B cell (primary cell): ENCODE measurements around the gene USB1.

Experiments
- CTCF ChIP-seq: fragments of 200-600 bp; IDR thresholded peaks from one replicate; pipeline ENCODE4 v1.8.0; 2022; ENCODE audit warnings: antibody characterized with exemption, mild to moderate bottlenecking
- EZH2 ChIP-seq: IDR thresholded peaks from 2 replicates; pipeline ENCODE4 v1.6.1; 2012; ENCODE audit warnings: borderline replicate concordance, low read depth, mild to moderate bottlenecking, moderate library complexity, low read length; ENCODE audit not compliant: insufficient read depth, poor library complexity, severe bottlenecking

- no peak for TF ChIP-seq CTCF
- no peak for TF ChIP-seq EZH2
Measured at GRCh38 chr16:58042001-58042885, 41.0 kb downstream of the USB1 start.
